Right ventricle myocardium inferior (tissue), 1 donor: ENCODE results near the gene MMP13. TPM values are rescaled to one million over a fixed set of nuclear protein-coding genes. Genes with fewer than 3 reads are reported as not detected.
"Not testable (repeated sequence)": the region's sequence is repeated elsewhere in the genome, so short reads cannot be mapped to it uniquely, and the experiment has no call there.

Experiments used
- ATAC-seq: fragments of 200-7000 bp; cut with Tn5 transposase; one replicate; pipeline ENCODE4 v1.9.1; 2020; ENCODE audit warnings: mild to moderate bottlenecking, moderate library complexity
- DNase-seq: peaks from one replicate; pipeline ENCODE4 v3.0.0; 2021; ENCODE audit errors: missing footprints
- intact Hi-C: fragments of 100-400 bp; cut with DNase I; formaldehyde crosslinking; loops from one replicate; pipeline ENCODE4 v1.11.0; 2022
- long read RNA-seq: library from polyadenylated mRNA; unstranded; transcript quantifications from one replicate; pipeline ENCODE4 v2.0.0, GENCODE V29; 2021
- total RNA-seq: library from RNA; stranded (reverse); fragmentation: NEBNext Ultra II Directional; extraction: Animal tissue kit (Norgen Biotek cat#: 25700); gene quantifications from one replicate; pipeline ENCODE4 v1.2.1, GENCODE V29; 2021
- donor health status: DM: no; HTN: yes; CAD: no; lungs with severe emphysema.

The MMP13 gene
- not detected for total RNA-seq
- long read RNA-seq = 0 reads

DNA sequence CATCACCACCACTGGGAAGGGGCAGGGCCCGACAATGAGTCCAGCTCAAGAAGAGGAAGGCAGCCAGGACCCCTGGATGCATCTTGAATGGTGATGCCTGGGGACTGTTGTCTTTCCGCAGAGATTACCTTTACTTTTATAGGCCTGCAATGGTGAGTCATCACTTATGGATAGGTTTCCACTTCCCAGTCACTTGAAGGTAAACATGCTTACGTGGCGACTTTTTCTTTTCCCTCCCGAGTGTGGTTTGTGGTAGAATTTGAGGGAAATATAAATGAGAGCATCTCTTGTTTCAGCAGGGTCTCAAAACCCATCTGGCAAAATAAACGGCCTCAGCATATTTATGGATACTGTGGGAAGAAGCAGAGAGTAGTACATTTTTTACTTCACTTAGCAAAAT, at the start of gene MMP13:
MMP13 (minus strand) TSS at position 109 of the 400 bp plus-strand sequence; CDS start at position 82, 27 bp downstream.
- ATAC-seq = no peak
- intact Hi-C loops = no loop called here
- no peak for DNase-seq

DNA sequence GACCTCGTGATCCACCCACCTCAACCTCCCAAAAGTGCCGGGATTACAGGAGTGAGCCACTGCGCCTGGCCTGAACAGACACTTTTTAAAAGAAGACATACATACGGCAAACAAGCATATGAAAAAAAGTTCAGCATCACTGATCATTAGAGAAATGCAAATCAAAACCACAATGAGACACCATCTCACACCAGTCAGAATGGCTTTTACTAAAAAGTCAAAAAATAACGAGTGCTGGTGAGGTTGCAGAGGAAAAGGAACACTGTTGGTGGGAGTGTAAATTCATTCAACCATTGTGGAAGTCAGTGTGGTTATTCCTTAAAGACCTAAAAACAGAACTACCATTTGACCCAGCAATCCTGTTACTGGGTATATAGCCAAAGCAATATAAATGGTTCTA, 48.7 kb upstream of the MMP13 start:
- ATAC-seq, intact Hi-C loops, DNase-seq: not testable (repeated sequence)

DNA sequence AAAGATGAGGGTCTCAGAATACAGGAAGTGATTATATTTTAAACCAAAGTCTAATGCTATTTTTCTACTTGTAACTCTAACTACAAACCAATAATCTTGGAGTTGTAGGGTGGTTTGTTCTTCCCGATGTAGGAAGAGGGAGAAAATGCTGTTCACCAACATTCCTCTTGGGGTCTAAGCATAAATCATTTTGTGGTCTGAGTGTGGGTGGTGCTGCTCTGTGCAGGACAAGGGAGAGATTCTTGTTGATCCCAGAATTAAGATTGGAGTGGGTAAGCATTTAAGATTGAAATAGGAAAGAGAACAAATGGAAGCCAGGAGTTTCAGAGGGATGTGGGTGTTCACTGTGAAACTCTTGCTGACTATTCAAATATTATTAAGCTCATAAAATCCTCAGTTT, 38.6 kb upstream of the MMP13 start:
- ATAC-seq (no peak), DNase-seq (no peak)
- intact Hi-C loops = no loop called here

DNA sequence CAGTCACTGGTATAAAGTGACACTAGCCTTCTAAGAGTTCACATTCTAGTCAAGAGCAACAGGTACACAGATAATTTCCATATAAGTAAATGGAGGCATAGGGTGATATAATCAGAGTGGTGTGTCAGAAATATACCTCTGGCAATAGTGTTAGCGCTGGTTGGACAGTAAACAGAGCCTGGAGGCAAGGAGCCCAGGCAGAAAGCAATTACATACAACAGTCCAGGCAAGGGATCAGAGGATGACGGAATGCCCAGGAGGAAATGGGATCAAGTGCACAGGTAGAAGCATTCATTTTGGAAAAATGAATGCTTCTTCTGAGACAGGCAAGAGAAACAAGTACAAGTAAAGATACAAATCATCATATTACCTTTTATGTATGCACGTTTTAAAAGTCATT, 36.2 kb upstream of the MMP13 start:
- DNase-seq = no peak
- intact Hi-C loops = no loop called here
- no peak for ATAC-seq

DNA sequence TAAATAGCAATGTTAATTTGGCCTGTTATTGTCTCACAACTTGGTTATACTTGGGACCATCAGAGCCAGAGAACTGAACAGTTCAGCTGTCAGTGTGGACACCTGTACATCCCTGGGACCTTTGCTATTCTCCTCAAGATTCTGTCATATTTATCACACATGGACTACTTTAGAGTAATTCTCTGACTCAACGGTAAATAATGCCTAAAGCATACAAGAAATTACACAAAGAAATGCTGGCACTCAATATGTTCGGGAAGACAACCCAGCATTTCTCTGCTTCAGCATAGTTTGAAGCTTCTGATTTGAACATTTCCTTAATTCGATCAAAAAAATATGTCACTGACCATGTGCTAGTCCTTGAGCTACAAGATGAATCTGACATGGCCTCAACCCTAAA, 34.6 kb upstream of the MMP13 start:
- intact Hi-C loops = no loop called here
- ATAC-seq = no peak
- no peak for DNase-seq

DNA sequence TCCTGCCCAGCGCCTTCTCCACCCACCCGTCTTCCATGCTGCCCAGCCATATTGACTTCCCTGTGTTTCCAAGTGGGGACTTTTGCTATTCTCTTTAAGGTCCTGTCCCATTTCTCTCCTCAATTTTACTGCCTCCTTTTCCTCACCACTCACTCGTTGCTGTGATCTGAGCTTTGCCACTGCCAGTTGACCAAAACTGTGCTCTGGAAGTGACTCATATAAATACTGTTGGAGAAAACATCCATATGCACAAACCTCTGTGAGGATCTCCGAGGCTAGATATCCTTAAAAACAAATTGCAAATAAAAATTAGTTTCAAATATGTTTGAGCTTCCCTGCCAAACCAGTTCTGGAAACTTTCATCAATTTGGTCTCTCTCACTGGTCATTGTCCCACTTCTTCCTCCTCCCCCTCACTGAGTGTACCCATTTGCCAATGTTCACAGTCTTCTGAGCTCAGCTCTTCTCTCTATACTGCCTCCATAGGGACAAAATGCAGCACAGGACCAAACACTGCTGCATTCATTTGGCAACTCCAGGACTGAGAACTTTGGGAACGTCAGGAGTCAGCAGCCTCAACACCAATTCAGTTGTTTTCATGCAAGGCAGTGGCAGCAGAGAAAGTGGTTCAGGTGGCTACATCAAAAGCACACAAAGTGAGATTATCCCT, 34.0 kb upstream of the MMP13 start:
- intact Hi-C loops = no loop called here
- no peak for ATAC-seq
- DNase-seq = no peak

DNA sequence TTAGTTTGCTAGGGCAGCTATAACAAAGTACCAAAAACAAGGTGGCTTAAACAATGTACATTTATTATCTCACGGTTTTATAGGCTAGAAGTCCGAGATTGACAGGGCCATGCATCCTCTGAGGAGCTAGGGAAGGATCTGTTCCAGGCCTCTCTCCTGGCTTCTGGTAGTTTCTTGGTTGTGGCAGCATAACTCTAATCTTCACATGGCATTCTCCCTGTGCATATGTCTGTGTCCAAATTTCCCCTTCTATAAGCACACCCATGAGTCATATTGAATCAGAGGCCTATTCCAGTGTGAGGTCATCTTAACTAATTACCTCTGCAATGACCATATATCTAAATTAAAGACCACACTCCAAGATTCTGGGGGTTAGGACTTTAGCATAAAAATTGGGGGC, 31.3 kb upstream of the MMP13 start:
- ATAC-seq = no peak
- intact Hi-C loops = no loop called here
- DNase-seq = no peak

DNA sequence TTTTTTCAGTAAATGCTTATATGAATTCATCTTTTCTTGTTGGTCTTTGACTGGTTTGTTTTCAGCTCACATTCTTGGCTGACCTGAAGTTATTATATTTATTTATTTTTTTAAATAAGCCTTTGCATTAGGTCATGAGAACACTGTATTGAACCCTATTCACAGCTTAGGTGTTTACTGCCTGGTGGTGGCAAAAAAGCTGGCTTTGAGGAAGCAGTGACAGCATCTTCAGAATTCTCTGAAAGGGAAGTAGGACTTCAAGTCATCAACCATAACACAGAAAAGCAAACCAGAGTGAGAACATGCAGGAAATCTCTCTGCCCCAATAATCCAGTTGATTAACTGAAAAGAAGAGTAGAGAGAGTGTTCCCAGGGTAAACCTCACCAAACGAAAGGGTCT, 30.3 kb upstream of the MMP13 start:
- DNase-seq (no peak), ATAC-seq (no peak)
- intact Hi-C loops = no loop called here

DNA sequence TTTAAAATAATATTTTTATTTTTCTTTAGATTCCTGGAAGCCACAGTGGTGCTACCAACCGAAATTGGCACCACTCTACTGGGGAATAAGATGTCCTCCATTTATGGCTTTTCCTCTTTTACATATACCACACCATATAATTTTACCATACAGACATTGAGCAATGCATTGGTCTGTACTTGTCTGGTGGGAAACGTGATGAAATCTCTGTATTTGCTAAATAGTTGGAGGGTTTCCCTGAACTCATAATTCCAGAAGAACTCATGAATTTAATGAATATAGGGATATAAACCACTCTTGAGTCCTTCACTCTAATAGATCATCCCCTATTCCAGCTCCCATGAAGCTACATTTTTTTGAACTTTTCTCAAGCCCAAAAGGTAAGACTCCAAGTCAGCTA, 28.0 kb upstream of the MMP13 start:
- ATAC-seq (no peak), DNase-seq (no peak)
- intact Hi-C loops = no loop called here

DNA sequence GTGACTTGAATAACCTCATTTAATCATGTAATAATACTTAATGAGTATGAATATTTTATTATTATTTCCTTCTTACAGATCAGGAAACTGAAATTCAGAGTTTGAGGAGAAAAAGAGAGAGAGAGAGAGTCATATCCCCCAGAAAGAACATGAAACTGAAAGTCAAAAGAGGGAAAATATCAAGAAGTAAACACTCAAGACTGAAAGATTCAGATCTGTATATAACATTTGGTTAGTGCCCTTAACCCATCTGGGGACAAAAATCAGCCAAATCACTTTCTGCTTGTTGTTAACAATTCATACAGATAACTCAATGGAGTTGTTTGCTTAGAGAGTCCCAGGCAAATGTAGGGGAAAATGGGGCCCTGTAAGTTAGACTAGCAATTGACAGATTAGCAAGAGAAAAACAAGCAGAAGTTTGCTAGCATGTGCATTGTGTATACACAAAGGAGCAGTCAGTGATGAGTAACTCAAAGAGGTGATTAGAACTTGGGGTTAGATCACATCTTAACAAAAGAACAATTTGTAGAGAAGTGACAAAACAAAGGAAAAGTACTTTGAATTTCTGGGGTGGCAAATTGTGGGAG, 25.9 kb upstream of the MMP13 start:
- intact Hi-C loops = no loop called here
- DNase-seq (no peak), ATAC-seq (no peak)

DNA sequence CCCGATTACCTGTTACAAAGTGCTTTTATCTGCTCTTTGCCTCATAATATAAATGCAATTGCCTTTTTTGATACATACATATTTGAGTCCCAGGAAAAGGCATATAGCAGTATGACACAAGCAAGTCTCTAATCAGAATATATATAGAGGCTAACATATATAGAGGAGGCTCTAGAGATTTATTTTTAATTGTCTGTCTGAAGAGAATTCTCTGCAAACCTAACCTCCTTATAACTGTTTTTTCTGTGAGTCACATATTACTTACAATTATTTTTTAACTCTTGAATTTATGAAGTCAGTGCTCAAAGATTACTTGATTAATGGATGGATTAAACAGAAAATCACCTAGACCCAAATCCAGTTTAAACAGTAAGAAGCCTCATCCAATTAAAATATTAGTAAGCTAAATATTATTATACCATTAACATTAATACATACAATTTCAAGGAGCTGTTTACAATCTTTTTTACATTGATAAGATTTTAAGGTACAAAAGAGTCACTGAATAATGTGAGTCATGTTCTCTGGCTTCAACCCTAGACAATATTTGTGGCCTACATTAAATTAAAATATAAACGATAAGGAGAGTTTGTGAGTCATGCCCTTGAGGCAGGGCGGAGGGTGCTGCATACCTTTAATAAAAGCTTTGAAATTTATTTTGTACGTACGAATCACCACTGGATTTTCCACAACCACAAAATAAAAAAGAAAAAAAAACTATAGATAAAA, 19.2 kb upstream of the MMP13 start:
- DNase-seq (no peak), ATAC-seq (no peak)
- intact Hi-C loops = no loop called here

DNA sequence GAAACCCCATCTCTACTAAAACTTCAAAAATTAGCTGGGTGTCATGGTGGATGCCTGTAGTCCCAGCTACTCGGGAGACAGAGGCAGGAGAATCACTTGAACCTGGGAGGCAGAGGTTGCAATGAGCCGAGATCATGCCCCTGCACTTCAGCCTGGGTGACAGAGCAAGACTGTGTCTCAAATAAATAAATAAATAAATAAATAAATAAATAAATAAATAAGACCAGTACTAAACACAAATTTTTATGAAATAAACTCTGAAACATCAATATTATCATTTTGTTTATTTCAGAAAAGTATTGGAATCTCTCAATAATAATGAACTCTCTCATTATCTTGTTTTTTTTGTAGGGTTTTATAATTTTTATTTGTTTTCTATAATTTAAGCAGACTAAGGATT, 18.2 kb upstream of the MMP13 start:
- intact Hi-C loops, ATAC-seq, DNase-seq: not testable (repeated sequence)

DNA sequence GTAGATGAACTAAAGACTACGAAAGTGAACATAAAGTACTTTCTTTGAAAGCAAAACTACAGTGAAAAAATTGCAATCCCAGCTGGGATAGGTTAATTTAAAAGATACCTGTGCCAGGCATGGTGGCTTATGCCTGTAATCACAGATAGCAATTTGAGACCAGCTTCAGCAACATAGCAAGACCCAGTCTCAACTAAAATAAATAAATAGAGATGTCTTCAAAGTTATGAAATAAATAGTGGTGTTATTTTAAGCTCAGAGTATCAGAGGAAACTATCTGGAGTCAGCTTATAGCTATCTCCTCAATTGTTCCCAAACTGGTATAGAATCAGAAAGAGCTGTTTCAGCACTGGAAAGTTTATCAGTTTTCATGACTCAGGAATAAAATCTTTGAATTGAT, 17.3 kb upstream of the MMP13 start:
- intact Hi-C loops = no loop called here
- DNase-seq = no peak
- no peak for ATAC-seq

DNA sequence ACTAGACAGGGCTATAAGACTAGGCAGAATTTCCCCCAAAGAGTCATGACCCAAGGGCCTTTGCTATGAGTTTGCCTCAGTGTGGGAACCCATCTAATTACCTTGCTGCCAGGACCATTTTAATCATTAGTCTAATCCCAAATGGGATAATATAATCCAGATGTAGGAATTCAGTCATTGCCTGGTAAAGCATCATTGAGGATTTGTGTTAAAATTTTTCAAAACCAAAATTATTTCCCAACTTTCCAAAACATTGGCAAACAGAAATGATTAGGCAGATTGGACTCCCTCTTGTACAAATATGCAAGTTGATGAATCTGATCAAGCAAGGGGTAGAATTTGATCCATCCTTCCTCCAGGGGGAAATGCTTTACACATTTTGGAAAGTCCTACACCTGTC, 16.2 kb upstream of the MMP13 start:
- DNase-seq (no peak), ATAC-seq (no peak)
- intact Hi-C loops = no loop called here

DNA sequence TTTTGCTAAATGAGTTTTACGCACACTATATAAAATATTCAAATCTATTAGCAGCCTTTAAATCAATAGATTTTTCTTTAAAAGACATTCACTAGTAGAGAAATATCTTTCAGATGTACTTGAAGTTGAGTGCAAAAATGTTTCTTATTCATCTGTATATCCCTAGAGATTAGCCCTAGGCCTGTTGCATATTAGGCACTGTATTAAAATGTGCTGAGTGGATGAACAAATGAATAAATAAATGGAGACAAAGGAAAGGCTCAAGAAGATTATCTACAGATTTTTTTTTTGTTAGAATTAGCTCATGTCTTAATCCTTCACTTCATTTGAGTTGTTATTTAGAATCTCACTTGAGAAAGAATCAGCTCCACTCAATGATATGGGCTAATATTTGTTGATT, 12.0 kb upstream of the MMP13 start:
- intact Hi-C loops = no loop called here
- DNase-seq = no peak
- ATAC-seq = no peak

DNA sequence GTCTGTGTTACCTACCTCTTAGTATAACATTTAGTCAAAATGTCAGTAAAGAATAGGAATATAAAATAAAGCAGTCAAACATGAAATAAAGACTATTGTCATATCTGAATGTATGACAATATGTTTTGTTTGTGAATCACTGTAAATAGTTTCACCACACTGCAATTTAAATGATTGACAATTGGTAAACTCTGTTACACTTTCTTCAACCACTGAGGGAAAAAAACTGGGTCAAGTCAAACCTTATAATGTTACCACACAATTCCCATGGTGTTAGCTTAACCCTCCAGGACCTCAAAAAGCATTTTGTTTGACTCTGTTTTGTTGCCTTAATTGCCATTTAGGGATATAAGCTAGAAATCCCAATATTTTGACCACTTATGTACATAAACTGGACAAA, 10.5 kb upstream of the MMP13 start:
- intact Hi-C loops = no loop called here
- ATAC-seq = no peak
- no peak for DNase-seq

DNA sequence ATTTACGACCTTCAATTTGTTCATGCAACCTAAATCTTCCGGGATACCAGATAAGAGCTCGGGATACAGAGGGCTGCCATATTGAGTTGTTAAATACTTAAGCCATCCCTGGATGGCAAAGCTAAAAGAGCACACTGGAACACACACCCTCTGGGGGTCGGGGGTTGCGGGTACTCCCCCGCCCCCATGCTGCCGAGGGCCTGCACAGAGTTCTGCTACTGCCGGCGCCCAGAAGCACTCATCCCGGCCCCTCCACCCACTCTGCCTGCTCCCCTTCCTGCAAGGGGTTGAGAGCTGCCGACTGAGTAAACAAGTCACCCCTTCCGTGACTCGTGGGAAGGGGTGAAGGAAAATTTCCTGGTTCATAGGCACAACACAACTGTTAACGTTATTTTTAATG, 9.3 kb upstream of the MMP13 start:
- DNase-seq (no peak), ATAC-seq (no peak)
- intact Hi-C loops = loop anchor here (5.0 kb wide), 1 partner anchor 57 kb away; no protein-coding TSS in a partner anchor

DNA sequence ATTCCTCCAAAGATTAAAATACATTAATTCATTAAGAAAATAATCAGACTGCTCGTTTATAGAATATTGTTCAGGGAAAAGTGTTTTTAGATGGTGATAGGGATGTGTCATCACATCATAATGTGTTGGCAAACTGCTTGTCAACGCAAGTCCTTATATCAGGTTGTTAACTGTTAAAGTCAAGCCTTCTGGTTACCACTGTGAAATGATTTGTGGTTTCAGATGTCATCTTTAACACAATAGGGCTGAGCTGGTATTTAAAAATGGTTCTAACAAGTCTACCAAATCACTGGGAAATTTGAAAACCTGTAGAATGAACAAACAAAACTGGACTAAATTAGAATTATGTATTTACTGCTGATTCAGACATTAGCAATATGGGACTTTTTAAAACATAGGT, 2.4 kb upstream of the MMP13 start:
- ATAC-seq (no peak), DNase-seq (no peak)
- intact Hi-C loops = no loop called here

DNA sequence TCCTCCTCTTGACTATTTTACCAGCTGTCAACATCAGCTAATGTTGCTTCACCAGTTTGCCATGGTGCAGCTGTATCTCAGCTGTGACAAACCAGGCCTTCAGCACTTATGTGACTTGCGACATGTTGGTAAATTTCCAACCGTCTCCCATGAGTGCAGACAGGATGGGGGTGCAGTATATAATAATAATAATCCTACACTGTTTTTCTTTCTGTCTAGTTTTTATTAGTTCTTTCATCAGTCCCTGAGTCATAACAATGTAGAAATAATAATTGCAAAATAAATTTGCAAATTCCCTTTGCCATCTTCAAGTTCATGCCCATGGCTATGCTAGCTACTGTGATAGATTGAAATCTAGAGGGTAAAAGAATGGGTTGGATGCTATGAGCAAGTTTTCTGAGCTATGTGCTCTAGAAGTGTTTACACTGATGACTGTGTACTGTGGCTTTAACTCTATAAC, 4.9 kb downstream of the MMP13 start:
- peak; percentile 67 for ATAC-seq
- DNase-seq = no peak
- intact Hi-C loops = no loop called here

DNA sequence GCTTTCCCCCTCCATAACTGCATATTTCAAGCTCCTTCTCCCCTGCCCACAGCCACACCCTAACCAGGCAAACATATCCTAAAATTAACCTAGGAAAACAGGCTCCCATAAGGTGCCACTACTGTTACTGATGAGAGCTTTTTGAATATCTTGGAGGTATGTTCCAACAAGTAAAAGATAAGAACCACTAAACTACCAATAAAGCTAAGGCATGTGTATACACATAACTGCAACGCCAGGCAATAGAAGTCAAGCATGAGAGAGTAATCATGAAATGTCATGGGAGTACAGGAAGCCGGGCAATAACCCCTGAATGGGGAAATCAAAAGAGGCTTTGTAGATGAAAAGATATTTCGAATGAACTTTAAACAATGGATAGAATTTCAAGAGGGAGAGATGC, 9.3 kb downstream of the MMP13 start:
- intact Hi-C loops = loop anchor here (10.0 kb wide), 1 partner anchor 211 kb away; no protein-coding TSS in a partner anchor
- no peak for DNase-seq
- no peak for ATAC-seq
